ENCODE results near the gene PDGFRB. TPM values are rescaled to one million over a fixed set of nuclear protein-coding genes. Genes with fewer than 3 reads are reported as not detected.
A peak's percentile ranks its signal among the peaks of the same experiment; 100 is the strongest.

PDGFRB gene
- total RNA-seq, 1 donor from 2014 or later = 4.6 TPM

GRCh38 chr5:150143350-150144245, 12.0 kb downstream of the PDGFRB start:
- DNase-seq (ENCODE audit: low read depth) = peak; percentile 30
- TF ChIP-seq CTCF (conservative IDR thresholded peaks at IDR 0.05; ENCODE audit: low read depth, low read length) = no peak
- no peak overlapping the region for H3K4me3 ChIP-seq (ENCODE audit: low read depth, low read length)

GRCh38 chr5:150142959-150143349, 12.7 kb downstream of the PDGFRB start:
- peak; percentile 52 for DNase-seq (ENCODE audit: low read depth)
- TF ChIP-seq CTCF (conservative IDR thresholded peaks at IDR 0.05; ENCODE audit: low read depth, low read length) = no peak
- no peak overlapping the region for H3K4me3 ChIP-seq (ENCODE audit: low read depth, low read length)

GRCh38 chr5:150142185-150142958, 13.3 kb downstream of the PDGFRB start:
- no peak overlapping the region for H3K4me3 ChIP-seq (ENCODE audit: low read depth, low read length)
- no peak for DNase-seq (ENCODE audit: low read depth)
- no peak for TF ChIP-seq CTCF (conservative IDR thresholded peaks at IDR 0.05; ENCODE audit: low read depth, low read length)

DNA sequence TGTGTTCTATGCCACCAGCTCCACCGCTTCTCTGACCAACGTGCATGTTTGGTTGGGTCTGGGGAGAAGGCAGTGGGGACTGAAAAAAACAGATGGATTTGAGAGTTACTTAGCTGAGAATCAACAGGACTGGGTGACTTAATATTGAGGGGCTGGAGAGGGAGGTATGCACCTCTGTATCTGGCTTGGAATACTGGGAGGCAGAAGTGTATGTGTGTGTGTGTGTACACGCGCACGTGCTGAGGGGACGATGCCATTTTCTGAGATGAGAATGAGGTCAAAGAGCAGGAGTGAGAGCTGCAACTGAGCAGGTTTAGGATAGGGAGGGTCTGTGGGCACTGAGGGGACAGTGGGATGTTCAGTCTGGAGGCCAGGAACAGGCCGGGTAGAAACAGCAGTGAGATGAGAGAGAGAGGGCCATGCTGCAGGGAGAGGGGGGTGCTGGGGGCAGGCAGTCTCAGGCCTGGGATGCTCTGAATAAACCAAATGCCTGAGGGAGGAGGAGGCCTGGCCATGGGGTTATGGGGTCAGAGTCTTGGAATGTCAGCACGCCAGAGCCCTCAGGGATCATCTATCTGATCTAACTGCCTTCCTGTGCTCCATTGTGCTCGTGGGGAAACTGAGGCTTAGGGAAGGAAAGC, 14.0 kb downstream of the PDGFRB start:
- TF ChIP-seq CTCF (conservative IDR thresholded peaks at IDR 0.05; ENCODE audit: low read depth, low read length) = no peak
- no peak for DNase-seq (ENCODE audit: low read depth)
- no peak overlapping the region for H3K4me3 ChIP-seq (ENCODE audit: low read depth, low read length)

GRCh38 chr5:150140830-150141229, 14.8 kb downstream of the PDGFRB start:
- TF ChIP-seq CTCF (conservative IDR thresholded peaks at IDR 0.05; ENCODE audit: low read depth, low read length) = no peak
- no peak overlapping the region for H3K4me3 ChIP-seq (ENCODE audit: low read depth, low read length)
- DNase-seq (ENCODE audit: low read depth) = no peak

GRCh38 chr5:150139334-150139733, 16.3 kb downstream of the PDGFRB start:
- no peak overlapping the region for H3K4me3 ChIP-seq (ENCODE audit: low read depth, low read length)
- no peak for DNase-seq (ENCODE audit: low read depth)
- no peak for TF ChIP-seq CTCF (conservative IDR thresholded peaks at IDR 0.05; ENCODE audit: low read depth, low read length)

All from epithelial cell of proximal tubule (primary cell).